ENCODE results near the gene VWA5B1.

- TF ChIP-seq YY1 (IDR thresholded peaks at IDR 0.05; ENCODE audit: insufficient read depth, insufficient read length) (no peak), ZNF274 (IDR thresholded peaks at IDR 0.05; ENCODE audit: low read depth, low read length) (no peak)
These were observed 86.3 kb downstream of the VWA5B1 start for GRCh38 chr1:20376880-20377494.
